Fibroblast of lung (primary cell): Measurements from ENCODE around the gene CBLC.

Source experiments
- CTCF ChIP-seq, 2 donors: IDR thresholded peaks in 1 of 2; conservative IDR thresholded peaks in 1 of 2; 1 replicate in 1 of 2; 2 replicates in 1 of 2; pipeline ENCODE4 v1.5.1; 2011 to 2012; ENCODE audit warnings: low read length in 2 of 2, control low read depth in 1 of 2, inconsistent platforms in 1 of 2, low read depth in 1 of 2, mild to moderate bottlenecking in 1 of 2
- EZH2 ChIP-seq: IDR thresholded peaks from 2 replicates; pipeline ENCODE4 v1.5.1; 2012; ENCODE audit warnings: low read length, control low read depth, mild to moderate bottlenecking; ENCODE audit errors: missing control alignments

- TF ChIP-seq CTCF (conservative IDR thresholded peaks at IDR 0.05 in 1 of 2, IDR thresholded peaks at IDR 0.05 in 1 of 2; ENCODE audit: low read depth in 1 of 2, low read length in 2 of 2) (no peak), EZH2 (no peak)
Observed at GRCh38 chr19:44818466-44819031, 40.9 kb downstream of the CBLC start.
